HG03045 (cell line): ENCODE measurements around the gene KANK2.

ENCODE experiments used
- ATAC-seq: cut with Tn5 transposase; IDR thresholded peaks from one replicate; pipeline ENCODE4 v1.9.1; 2021; ENCODE audit warnings: mild to moderate bottlenecking, moderate library complexity; ENCODE audit not compliant: unreplicated experiment

The KANK2 gene

GRCh38 chr19:11197291-11198174, at the start of gene KANK2:
Gene KANK2 (minus strand): TSS chr19:11197545. CDS start chr19:11194511, 3,034 bp downstream.
- ATAC-seq = peak; percentile 77

- ATAC-seq = no peak
These were observed 49.6 kb upstream of the KANK2 start for GRCh38 chr19:11246941-11247340.

DNA sequence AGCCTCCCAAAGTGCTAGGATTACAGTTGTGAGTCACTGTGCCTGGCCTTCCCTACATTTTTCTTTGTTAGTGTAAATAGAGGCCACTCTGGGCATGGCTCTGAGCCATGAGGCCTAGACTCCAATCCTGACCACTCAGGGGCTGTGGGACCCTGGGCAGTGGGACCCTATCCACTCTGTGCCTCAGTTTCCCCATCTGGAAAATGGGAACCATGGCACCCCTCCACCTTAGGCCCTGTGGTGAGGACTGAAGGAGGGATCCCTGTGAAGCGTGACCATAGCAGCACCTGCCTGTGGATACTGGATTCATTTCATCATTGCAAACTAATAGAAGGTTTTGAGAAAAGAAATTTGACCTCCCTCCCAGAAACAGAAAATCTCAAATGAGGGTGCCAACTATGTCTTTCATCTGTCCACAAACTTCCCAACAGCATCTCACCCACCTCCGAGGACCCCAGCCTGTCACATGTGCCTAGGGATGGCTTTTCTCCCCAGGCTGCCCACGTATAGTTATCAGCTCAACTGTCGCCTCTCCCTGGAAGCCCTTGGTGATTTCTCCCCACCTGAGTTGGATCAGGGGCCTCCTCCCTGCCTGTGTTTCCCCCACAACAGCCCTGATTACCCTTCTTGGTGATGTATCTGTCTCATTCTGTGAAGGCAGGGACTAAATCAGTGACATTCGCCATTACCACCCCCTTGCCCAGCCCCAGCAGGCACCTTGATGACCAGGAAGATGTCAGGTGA, 47.7 kb upstream of the KANK2 start:
- ATAC-seq = no peak

GRCh38 chr19:11243798-11244169, 46.4 kb upstream of the KANK2 start:
- ATAC-seq = no peak

DNA sequence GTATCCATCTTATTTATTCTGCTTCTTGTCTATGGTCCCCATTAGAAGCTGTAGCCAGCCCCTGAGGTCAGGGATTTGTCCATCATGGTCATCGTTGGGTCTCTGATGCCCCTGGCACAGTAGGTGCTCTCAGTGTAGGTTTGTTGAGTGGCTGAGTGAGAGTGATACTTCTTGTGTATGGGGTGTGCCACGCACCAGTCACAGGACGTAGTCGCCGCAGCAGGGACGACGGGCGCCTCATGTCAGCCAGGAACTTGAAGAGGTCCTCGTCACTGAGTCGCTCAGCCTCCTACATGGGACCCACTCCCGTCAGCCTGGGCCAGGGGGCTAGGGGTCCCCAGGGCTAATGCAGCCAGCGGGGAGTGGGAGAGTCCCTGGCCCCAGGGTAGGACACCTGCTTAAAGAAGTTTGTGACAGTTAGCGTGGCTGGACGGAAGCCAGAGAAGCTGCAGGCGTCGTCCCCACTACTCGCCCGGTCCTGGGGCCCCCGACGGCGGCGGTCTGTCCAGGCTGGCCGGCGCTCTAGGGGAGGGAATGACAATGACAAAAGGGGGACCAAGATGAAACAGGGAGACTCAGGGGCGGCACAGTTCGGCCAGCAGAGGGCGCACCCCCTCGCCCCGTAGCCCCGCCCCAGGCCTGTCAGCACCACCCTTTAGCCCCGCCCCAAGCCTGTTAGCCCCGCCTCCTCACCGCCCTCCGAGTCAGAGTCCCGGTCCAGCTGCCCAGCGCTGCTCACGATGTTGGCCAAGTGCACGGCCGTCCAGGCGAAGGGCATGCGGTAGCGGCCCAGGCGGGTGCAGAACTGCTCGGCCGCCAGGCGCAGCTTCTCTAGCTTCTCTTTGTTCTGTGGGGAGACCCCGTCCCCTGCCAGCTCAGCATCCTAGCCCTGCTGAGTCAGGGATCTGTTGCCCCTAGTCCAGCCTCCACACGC, 45.8 kb upstream of the KANK2 start:
- ATAC-seq = no peak

DNA sequence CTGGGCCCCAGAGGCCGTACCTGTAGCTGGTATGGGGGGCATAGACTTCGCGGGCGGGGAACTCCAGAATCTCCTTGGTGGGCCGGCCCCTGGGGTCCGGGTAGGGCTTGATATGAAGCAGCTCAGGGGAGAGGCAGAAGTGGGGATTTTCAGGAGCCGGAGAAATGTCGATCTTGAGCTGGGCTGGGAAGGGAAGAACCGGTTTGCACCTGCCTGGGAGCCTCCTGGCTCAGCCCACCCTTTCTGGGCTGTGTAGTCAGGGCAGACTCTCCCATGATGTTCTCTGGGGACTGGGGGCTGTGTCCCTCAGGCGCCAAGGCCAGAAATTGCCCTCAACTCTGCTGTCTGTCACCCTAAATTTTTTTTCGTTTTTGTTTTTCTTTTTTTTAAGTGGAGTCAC, 44.7 kb upstream of the KANK2 start:
- ATAC-seq = no peak

DNA sequence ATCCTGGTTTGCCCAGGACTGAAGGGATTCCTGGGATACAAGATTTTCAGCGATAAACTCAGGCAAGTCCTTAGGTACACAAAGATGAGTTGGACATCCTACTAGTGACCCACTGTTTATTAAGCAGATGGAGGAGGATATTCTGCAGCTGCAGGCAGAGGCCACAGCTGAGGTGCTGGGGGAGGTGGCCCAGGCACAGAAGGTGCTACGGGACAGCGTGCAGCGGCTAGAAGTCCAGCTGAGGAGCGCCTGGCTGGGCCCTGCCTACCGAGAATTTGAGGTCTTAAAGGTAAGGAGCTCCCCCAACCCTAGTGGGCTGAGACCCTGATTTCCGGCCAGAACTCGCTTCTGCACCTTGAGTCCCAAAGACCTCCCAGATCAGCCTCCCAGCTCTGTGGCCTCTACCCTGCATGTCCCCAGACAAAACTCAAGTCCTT, 42.7 kb upstream of the KANK2 start:
- ATAC-seq = no peak

- no peak for ATAC-seq
These were observed 42.1 kb upstream of the KANK2 start, which contains the start of gene ANGPTL8 for GRCh38 chr19:11239377-11240000. Gene ANGPTL8 (plus strand): TSS chr19:11239619. CDS start chr19:11239638, 19 bp downstream.

DNA sequence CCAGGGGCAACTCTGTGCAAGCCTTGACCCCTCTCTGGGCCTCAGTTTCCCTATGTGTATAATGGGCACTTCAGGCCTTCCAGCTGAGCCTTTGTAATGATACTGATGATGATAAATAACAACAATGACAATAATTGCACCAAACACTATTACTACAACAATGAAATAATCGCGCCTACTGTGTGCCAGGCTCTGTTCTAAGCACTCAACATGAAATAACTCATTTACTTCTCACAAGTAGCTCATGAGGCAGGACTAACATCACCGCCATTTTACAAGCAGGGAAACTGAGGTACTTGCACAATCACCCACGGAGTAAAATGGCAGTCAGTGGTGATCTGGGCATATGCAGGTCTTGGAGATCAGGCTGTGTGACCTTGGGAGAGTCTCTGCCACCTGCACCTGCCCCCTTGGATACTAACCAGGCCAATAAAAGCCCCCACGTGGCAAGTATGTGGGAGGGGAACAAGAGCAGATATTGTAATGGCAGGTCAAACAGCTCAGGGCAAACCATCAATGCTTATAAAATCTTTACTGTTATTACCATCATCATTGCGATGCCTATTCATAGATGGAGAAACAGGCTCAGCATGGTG, 41.5 kb upstream of the KANK2 start:
- no peak for ATAC-seq

DNA sequence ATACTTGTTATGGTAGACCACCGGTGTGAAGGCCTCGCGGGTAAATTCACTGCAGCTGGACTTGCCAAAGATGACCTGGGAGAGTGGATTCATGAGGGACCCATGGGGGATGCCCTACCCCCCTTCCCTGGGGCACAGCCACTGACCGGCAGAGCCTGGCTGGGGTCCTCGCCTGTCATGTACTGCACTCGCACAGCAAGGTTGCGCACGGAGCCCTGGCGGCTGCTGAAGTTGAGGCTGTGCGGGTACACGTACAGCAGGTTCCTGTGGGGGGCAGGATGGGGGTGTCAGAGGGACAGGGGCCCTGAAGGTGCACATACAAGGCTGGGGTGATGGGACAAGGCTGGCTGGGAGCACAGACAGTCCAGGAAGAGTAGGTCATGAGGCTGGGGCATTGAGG, 40.7 kb upstream of the KANK2 start:
- no peak for ATAC-seq

DNA sequence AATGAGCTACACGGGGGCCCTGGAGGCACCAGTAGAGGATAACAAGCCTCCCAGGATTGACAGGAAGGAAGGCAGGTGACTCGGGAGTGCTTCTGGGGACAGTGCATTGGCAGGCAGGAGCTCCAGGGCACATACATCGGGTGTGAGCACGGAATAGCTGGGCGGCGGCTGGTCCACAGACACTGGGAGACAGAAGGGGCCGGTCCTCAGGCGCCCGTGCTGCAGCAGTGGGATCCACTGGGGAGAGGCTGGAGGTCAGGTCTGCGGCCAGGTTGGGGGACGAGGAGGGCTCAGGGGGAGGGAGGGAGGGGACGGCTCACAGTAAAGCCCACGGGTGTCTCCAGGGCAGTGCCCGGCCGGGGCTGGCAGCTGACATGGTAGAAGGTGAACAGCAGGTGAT, 40.0 kb upstream of the KANK2 start:
- no peak for ATAC-seq

- no peak for ATAC-seq
These were observed 39.3 kb upstream of the KANK2 start for GRCh38 chr19:11236324-11237301.

- ATAC-seq = no peak
These were observed 37.2 kb upstream of the KANK2 start for GRCh38 chr19:11234486-11235075.

DNA sequence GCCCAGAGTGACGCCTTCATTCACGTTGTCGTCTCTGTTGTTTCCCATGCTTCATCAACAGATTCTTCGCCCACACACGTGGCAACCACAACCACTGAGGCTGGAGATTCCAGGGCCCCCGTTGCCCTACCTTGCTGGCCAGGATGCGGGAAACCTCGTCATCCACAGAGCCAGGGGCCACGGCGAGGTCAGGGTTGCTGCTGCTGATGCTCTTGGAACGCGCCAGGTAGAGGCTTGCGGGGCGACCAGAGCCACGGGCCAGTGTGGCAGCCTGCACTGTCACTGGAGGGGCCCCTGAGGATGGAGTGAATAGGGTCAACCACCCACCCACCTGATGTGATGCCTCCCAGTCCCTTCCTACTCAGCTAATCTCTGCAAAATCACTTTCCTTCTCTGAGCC, 35.7 kb upstream of the KANK2 start:
- no peak for ATAC-seq

DNA sequence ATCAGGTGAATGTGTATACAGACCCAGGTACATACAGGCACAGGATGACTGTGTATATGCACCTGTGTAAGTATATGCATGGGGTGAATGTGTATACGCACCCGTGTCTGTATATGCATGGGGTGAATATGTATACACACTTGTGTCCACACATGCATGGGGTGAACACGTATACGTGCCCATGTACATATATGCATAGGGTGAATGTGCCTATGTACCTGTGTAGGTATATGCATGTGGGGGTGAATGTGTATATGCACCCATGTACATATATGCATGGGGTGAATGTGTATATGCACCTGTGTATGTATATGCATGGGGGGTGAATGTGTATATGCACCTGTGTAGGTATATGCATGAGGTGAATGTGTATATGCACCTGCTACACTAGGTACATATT, 35.2 kb upstream of the KANK2 start:
- ATAC-seq = no peak

DNA sequence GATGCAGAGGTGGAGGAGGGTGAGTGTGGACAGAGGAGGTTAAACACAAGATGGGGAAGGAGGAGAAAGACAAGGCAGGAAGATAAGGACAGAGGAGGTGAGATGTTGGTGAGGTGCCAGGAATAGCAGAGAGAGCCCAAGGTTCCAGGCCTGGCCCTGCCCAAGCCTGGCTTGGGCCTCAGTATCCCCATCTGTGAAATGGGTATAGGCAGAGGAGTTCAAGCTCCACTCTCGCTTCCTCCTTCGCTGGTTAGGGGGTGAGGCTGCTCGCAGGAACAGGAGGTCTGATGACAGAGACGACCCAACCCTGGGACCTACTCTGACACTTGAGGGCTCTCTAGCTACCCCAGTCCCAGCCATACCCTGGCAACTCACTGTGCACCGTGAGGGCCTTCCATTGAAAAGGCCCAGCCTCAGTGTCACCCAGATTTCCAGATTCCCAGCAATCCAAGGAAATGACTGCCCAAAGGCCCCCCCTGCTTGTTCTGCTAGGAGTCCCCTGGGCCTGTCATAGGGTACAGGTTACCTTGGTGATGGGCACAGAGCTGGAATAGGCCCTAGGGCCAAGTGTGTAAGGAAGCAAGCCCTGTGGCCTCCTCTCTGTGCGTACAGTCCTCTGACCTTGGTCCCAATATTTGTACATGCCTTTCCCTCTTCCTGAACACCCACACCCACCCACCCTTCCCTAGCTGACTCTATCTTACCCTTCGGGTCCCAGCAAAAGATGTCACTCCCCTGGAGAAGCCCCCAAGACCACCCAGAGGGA, 33.5 kb upstream of the KANK2 start:
- no peak for ATAC-seq

DNA sequence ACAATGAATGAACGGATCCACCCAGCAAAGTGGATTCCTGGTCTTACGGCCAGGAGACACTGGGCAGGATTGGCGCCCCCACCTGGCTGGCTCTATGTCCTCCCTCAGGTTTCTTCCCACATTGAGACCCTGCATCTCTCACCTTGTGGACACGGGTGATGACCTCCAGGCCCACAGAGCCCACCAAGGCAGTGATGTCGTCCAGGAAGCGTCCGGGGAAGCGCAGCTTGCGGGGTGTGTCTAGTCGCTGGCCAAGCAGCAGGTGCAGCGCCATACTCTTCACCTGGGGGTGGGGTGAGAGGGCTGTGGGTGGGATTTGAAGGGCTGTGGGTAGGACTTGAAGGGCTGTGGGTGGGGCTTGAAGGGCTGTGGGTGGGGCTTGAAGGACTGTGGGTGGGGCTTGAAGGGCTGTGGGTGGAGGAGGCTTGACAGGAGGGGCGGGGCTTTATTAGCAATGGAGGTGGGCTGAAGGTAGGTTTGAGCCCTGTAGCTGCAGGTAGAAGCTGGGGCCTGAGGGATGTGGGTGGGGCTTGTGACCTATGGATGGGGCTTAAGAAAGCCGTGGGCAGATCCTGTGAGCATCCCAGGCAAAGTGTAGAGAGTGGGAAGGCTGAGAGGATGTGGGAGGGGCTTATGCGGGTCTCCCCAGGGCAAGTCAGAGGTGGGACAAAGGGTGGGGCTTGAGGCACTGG, 30.0 kb upstream of the KANK2 start:
- no peak for ATAC-seq
